Uterus (tissue), 2 donors: ENCODE data around the gene MSH4.
"Not testable (repeated sequence)": the region's sequence is repeated elsewhere in the genome, so short reads cannot be mapped to it uniquely, and the experiment has no call there.

Experiments used
- CTCF ChIP-seq, 4 experiments: fragments of 200-600 bp in 2 of 4; fragments of 450-650 bp in 2 of 4; sonication (generic) in 2 of 4; IDR thresholded peaks; one replicate each; pipeline ENCODE4 v1.5.1; 2016 to 2019; ENCODE audit warnings: antibody characterized with exemption in 4 of 4, mild to moderate bottlenecking in 2 of 4, moderate library complexity in 1 of 4
- POLR2A ChIP-seq, 2 donors: fragments of 450-650 bp; IDR thresholded peaks; one replicate each; pipeline ENCODE4 v1.6.1; 2016; ENCODE audit warnings: antibody characterized with exemption in 2 of 2, mild to moderate bottlenecking in 1 of 2, moderate library complexity in 1 of 2

DNA sequence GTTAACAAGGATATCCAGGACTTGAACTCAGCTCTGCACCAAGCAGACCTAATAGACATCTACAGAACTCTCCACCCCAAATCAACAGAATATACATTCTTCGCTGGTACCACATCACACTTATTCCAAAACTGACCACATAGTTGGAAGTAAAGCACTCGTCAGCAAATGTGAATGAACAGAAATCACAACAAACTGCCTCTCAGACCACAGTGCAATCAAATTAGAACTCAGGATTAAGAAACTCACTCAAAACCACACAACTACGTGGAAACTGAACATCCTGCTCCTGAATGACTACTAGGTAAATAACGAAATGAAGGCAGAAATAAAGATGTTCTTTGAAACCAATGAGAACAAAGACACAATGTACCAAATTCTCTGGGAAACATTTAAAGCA, 16.5 kb upstream of the MSH4 start:
- not testable (repeated sequence) for TF ChIP-seq POLR2A, CTCF (IDR thresholded peaks at IDR 0.05)
